Ishikawa (cell line): ENCODE results near the gene IQCH.

Experiments used
- FOXM1 ChIP-seq: IDR thresholded peaks from 2 replicates; pipeline ENCODE4 v1.6.1; 2012; ENCODE audit warnings: low read depth, borderline replicate concordance
- NFIC ChIP-seq: IDR thresholded peaks from 2 replicates; pipeline ENCODE4 v1.6.1; 2012
- RAD21 ChIP-seq: IDR thresholded peaks from 2 replicates; pipeline ENCODE4 v1.6.1; 2012; ENCODE audit warnings: low read depth

GRCh38 chr15:67359431-67360079 is 105.0 kb downstream of the IQCH start:
- TF ChIP-seq FOXM1: no peak
- TF ChIP-seq NFIC: no peak
- TF ChIP-seq RAD21: no peak
